Measurements from ENCODE around the gene TBC1D24. TPM values are rescaled to one million over a fixed set of nuclear protein-coding genes. Genes with fewer than 3 reads are reported as not detected.

Gene TBC1D24
- total RNA-seq, 1 experiment from 2014 or later: 14.8 TPM

- DNase-seq: no peak
- no peaks in the 10 kb centered on the region; the same call in 1 of the 2 replicates for H3K36me3 ChIP-seq
- H3K27me3 ChIP-seq: no peaks in the 10 kb centered on the region
- H3K4me3 ChIP-seq: no peak overlapping the region
- no peaks in the 10 kb centered on the region for H3K9me3 ChIP-seq
These were observed 11.0 kb downstream of the TBC1D24 start for GRCh38 chr16:2485811-2486507.

- Histone ChIP-seq H3K9me3 (no peaks in the 10 kb centered on the region), H3K4me3 (no peak overlapping the region), H3K36me3 (no peaks in the 10 kb centered on the region; the same call in 1 of the 2 replicates), H3K27me3 (no peaks in the 10 kb centered on the region)
- DNase-seq: no peak
These were observed 12.0 kb downstream of the TBC1D24 start for GRCh38 chr16:2486645-2487516.

- H3K27me3 ChIP-seq: no peaks in the 10 kb centered on the region
- no peak overlapping the region for H3K4me3 ChIP-seq
- H3K9me3 ChIP-seq: no peaks in the 10 kb centered on the region
- H3K36me3 ChIP-seq: no peaks in the 10 kb centered on the region; the same call in 1 of the 2 replicates
- no peak for DNase-seq
These were observed 12.6 kb downstream of the TBC1D24 start for GRCh38 chr16:2487517-2487842.

GRCh38 chr16:2487903-2488531 is 13.1 kb downstream of the TBC1D24 start:
- H3K36me3 ChIP-seq: no peaks in the 10 kb centered on the region; the same call in 1 of the 2 replicates
- no peaks in the 10 kb centered on the region for H3K27me3 ChIP-seq
- H3K4me3 ChIP-seq: no peak overlapping the region
- H3K9me3 ChIP-seq: no peaks in the 10 kb centered on the region
- no peak for DNase-seq

GRCh38 chr16:2489581-2489980 is 14.7 kb downstream of the TBC1D24 start:
- Histone ChIP-seq H3K27me3 (no peaks in the 10 kb centered on the region), H3K36me3 (no peaks in the 10 kb centered on the region; the same call in 1 of the 2 replicates), H3K9me3 (no peaks in the 10 kb centered on the region), H3K4me3 (no peak overlapping the region)
- DNase-seq: no peak

- H3K4me3 ChIP-seq: no peak overlapping the region
- DNase-seq: no peak
- H3K9me3 ChIP-seq: no peaks in the 10 kb centered on the region
- no peaks in the 10 kb centered on the region; the same call in 1 of the 2 replicates for H3K36me3 ChIP-seq
- no peaks in the 10 kb centered on the region for H3K27me3 ChIP-seq
These were observed 15.5 kb downstream of the TBC1D24 start for GRCh38 chr16:2490190-2491105.

- H3K9me3 ChIP-seq: no peaks in the 10 kb centered on the region
- H3K4me3 ChIP-seq: no peak overlapping the region
- peaks cover 4% of the 10 kb centered on the region for H3K36me3 ChIP-seq
- H3K27me3 ChIP-seq: no peaks in the 10 kb centered on the region
- DNase-seq: no peak
These were observed 17.4 kb downstream of the TBC1D24 start for GRCh38 chr16:2492292-2492691.

- Histone ChIP-seq H3K4me3 (no peak overlapping the region), H3K27me3 (no peaks in the 10 kb centered on the region), H3K36me3 (peaks cover 8% of the 10 kb centered on the region), H3K9me3 (no peaks in the 10 kb centered on the region)
- DNase-seq: no peak
These were observed 18.7 kb downstream of the TBC1D24 start for GRCh38 chr16:2493605-2494004.

- Histone ChIP-seq H3K4me3 (no peak overlapping the region), H3K27me3 (no peaks in the 10 kb centered on the region)
These were observed 19.7 kb downstream of the TBC1D24 start for GRCh38 chr16:2494616-2495015.

GRCh38 chr16:2495041-2495440 is 20.1 kb downstream of the TBC1D24 start:
- Histone ChIP-seq H3K4me3 (no peak overlapping the region), H3K9me3 (no peaks in the 10 kb centered on the region), H3K36me3 (peaks cover 8% of the 10 kb centered on the region), H3K27me3 (no peaks in the 10 kb centered on the region)
- DNase-seq: no peak

More at GRCh38 chr16:2494616-2495015, 19.7 kb downstream of the TBC1D24 start:
- no peaks in the 10 kb centered on the region for H3K9me3 ChIP-seq
- H3K36me3 ChIP-seq: peaks cover 8% of the 10 kb centered on the region
- DNase-seq: no peak

- H3K4me3 ChIP-seq: no peak overlapping the region
- H3K36me3 ChIP-seq: peaks cover 8% of the 10 kb centered on the region
- DNase-seq: no peak
- H3K9me3 ChIP-seq: no peaks in the 10 kb centered on the region
- no peaks in the 10 kb centered on the region for H3K27me3 ChIP-seq
These were observed 21.5 kb downstream of the TBC1D24 start for GRCh38 chr16:2496223-2497115.

GRCh38 chr16:2497116-2497630 is 22.2 kb downstream of the TBC1D24 start:
- no peaks in the 10 kb centered on the region for H3K27me3 ChIP-seq
- no peaks in the 10 kb centered on the region for H3K9me3 ChIP-seq
- DNase-seq: no peak
- H3K36me3 ChIP-seq: peaks cover 13% of the 10 kb centered on the region
- no peak overlapping the region for H3K4me3 ChIP-seq

- Histone ChIP-seq H3K9me3 (no peaks in the 10 kb centered on the region), H3K27me3 (no peaks in the 10 kb centered on the region), H3K36me3 (peaks cover 13% of the 10 kb centered on the region), H3K4me3 (no peak overlapping the region)
- DNase-seq: no peak
These were observed 23.0 kb downstream of the TBC1D24 start for GRCh38 chr16:2497695-2498484.

GRCh38 chr16:2498531-2499253 is 23.8 kb downstream of the TBC1D24 start:
- no peaks in the 10 kb centered on the region for H3K27me3 ChIP-seq
- H3K9me3 ChIP-seq: no peaks in the 10 kb centered on the region
- peaks cover 13% of the 10 kb centered on the region for H3K36me3 ChIP-seq
- no peak for DNase-seq
- H3K4me3 ChIP-seq: no peak overlapping the region
